Astrocyte (in vitro differentiated cells and primary cell): ENCODE results near the gene EFCAB6. TPM values are rescaled to one million over a fixed set of nuclear protein-coding genes. Genes with fewer than 3 reads are reported as not detected.

Source experiments
- DNase-seq: peaks from one replicate; pipeline ENCODE4 v3.0.0-alpha.2; 2010; ENCODE audit warnings: low read depth
- FAIRE-seq: peaks from 2 replicates; lab custom pipeline; 2011; peaks lifted over from hg19 to GRCh38; lab: Jason Lieb, UNC
- H2AFZ ChIP-seq: 2 replicates; pipeline ENCODE4 v1.6.0; 2012; ENCODE audit warnings: low read depth, low read length, inconsistent platforms
- H3K27ac ChIP-seq: 2 replicates; pipeline ENCODE4 v1.5.1; 2011; ENCODE audit warnings: low read depth, low read length, inconsistent platforms
- H3K27me3 ChIP-seq: 2 replicates; pipeline ENCODE4 v1.6.0; 2011; ENCODE audit warnings: low read length, inconsistent platforms; ENCODE audit not compliant: insufficient read depth
- H3K36me3 ChIP-seq: 2 replicates; pipeline ENCODE4 v1.5.1; 2011; ENCODE audit warnings: low read length, inconsistent platforms; ENCODE audit not compliant: insufficient read depth
- H3K4me1 ChIP-seq: 2 replicates; pipeline ENCODE4 v1.5.1; 2011; ENCODE audit warnings: low read length, inconsistent platforms; ENCODE audit not compliant: insufficient read depth
- H3K4me2 ChIP-seq: 2 replicates; pipeline ENCODE4 v1.6.0; 2012; ENCODE audit warnings: low read length, inconsistent platforms
- H3K4me3 ChIP-seq: 2 replicates; pipeline ENCODE4 v1.5.1; 2011; ENCODE audit warnings: low read depth, mild to moderate bottlenecking, low read length, inconsistent platforms; ENCODE audit not compliant: insufficient read depth
- H3K79me2 ChIP-seq: 2 replicates; pipeline ENCODE4 v1.6.0; 2012; ENCODE audit warnings: mild to moderate bottlenecking, low read length, inconsistent platforms; ENCODE audit not compliant: insufficient read depth
- H3K9ac ChIP-seq: 2 replicates; pipeline ENCODE4 v1.6.0; 2012; ENCODE audit warnings: mild to moderate bottlenecking, low read length, inconsistent platforms
- H3K9me3 ChIP-seq: 2 replicates; pipeline ENCODE4 v1.5.1; 2012; ENCODE audit warnings: low read depth, mild to moderate bottlenecking, low read length, inconsistent platforms; ENCODE audit not compliant: insufficient read depth
- H4K20me1 ChIP-seq: 2 replicates; pipeline ENCODE4 v1.6.0; 2012; ENCODE audit warnings: low read length, inconsistent platforms; ENCODE audit not compliant: insufficient read depth
- H3K27ac Mint-ChIP-seq: one replicate; pipeline ENCODE4 v1.8.0; 2021; ENCODE audit warnings: mild to moderate bottlenecking, mixed read lengths; ENCODE audit not compliant: unreplicated experiment
- H3K27me3 Mint-ChIP-seq: one replicate; pipeline ENCODE4 v1.8.0; 2021; ENCODE audit warnings: low read depth, mixed read lengths; ENCODE audit not compliant: unreplicated experiment
- H3K36me3 Mint-ChIP-seq: one replicate; pipeline ENCODE4 v1.8.0; 2021; ENCODE audit warnings: low read depth, mixed read lengths; ENCODE audit not compliant: unreplicated experiment
- H3K4me1 Mint-ChIP-seq: one replicate; pipeline ENCODE4 v1.8.0; 2021; ENCODE audit warnings: low read depth, mixed read lengths; ENCODE audit not compliant: unreplicated experiment
- H3K4me3 Mint-ChIP-seq: one replicate; pipeline ENCODE4 v1.8.0; 2021; ENCODE audit warnings: mild to moderate bottlenecking, moderate library complexity, mixed read lengths; ENCODE audit not compliant: unreplicated experiment
- H3K9me3 Mint-ChIP-seq: one replicate; pipeline ENCODE4 v1.8.0; 2021; ENCODE audit warnings: mild to moderate bottlenecking, mixed read lengths; ENCODE audit not compliant: unreplicated experiment
- CTCF ChIP-seq: IDR thresholded peaks from 2 replicates; pipeline ENCODE4 v1.5.1; 2011; ENCODE audit warnings: low read depth, mild to moderate bottlenecking, inconsistent platforms, low read length, moderate library complexity; ENCODE audit not compliant: insufficient read depth
- EZH2 ChIP-seq: IDR thresholded peaks from 2 replicates; pipeline ENCODE4 v1.6.1; 2012; ENCODE audit warnings: mild to moderate bottlenecking, low read length, inconsistent platforms; ENCODE audit not compliant: insufficient read depth
- total RNA-seq: library from RNA; stranded (reverse); gene quantifications from 2 replicates; pipeline ENCODE4 v1.2.1, GENCODE V29; 2021

Gene EFCAB6
- total RNA-seq, 1 donor from 2014 or later = 1.2 TPM

- H3K27me3 ChIP-seq = no peaks in the 10 kb centered on the region
- H3K27me3 Mint-ChIP-seq = peaks cover 5% of the 10 kb centered on the region
- no peak for DNase-seq
- FAIRE-seq = no peak
- H3K4me3 ChIP-seq = no peak overlapping the region
- H3K36me3 Mint-ChIP-seq = peaks cover 6% of the 10 kb centered on the region
- H3K36me3 ChIP-seq = no peaks in the 10 kb centered on the region
- no peak overlapping the region for H3K27ac Mint-ChIP-seq
- no peaks in the 10 kb centered on the region for H3K79me2 ChIP-seq
- no peaks in the 10 kb centered on the region for H3K9me3 Mint-ChIP-seq
- H4K20me1 ChIP-seq = peaks cover 16% of the 10 kb centered on the region
- H3K4me3 Mint-ChIP-seq = no peak overlapping the region
- no peak overlapping the region for H3K4me2 ChIP-seq
- H3K9me3 ChIP-seq = no peaks in the 10 kb centered on the region
- H2AFZ ChIP-seq = no peak overlapping the region
- H3K27ac ChIP-seq = no peak overlapping the region
- no peak for TF ChIP-seq CTCF
- TF ChIP-seq EZH2 = no peak
- H3K4me1 ChIP-seq = peaks cover 13% of the 10 kb centered on the region
- H3K9ac ChIP-seq = no peak overlapping the region
- H3K4me1 Mint-ChIP-seq = peaks cover 5% of the 10 kb centered on the region
Measured at GRCh38 chr22:43841742-43842141, 29.6 kb upstream of the EFCAB6 start.

GRCh38 chr22:43840851-43841250 is 28.7 kb upstream of the EFCAB6 start:
- no peak overlapping the region for H3K4me2 ChIP-seq
- no peaks in the 10 kb centered on the region for H3K36me3 ChIP-seq
- H3K4me1 ChIP-seq = peaks cover 13% of the 10 kb centered on the region
- Mint-ChIP-seq H3K27me3 (no peaks in the 10 kb centered on the region), H3K9me3 (no peaks in the 10 kb centered on the region), H3K27ac (no peak overlapping the region), H3K4me3 (no peak overlapping the region), H3K4me1 (no peaks in the 10 kb centered on the region), H3K36me3 (peaks cover 4% of the 10 kb centered on the region)
- no peaks in the 10 kb centered on the region for H3K9me3 ChIP-seq
- no peaks in the 10 kb centered on the region for H3K27me3 ChIP-seq
- H3K4me3 ChIP-seq = no peak overlapping the region
- H4K20me1 ChIP-seq = peaks cover 9% of the 10 kb centered on the region
- H3K27ac ChIP-seq = no peak overlapping the region
- no peak for TF ChIP-seq EZH2
- no peak for TF ChIP-seq CTCF
- no peaks in the 10 kb centered on the region for H3K79me2 ChIP-seq
- FAIRE-seq = no peak
- H3K9ac ChIP-seq = no peak overlapping the region
- no peak overlapping the region for H2AFZ ChIP-seq
- no peak for DNase-seq

- DNase-seq = no peak
- H2AFZ ChIP-seq = no peak overlapping the region
Measured at GRCh38 chr22:43840431-43840830, 28.3 kb upstream of the EFCAB6 start.

More at GRCh38 chr22:43840431-43840830, 28.3 kb upstream of the EFCAB6 start:
- no peak overlapping the region for H3K27ac ChIP-seq
- TF ChIP-seq EZH2 (no peak), CTCF (no peak)
- peaks cover 5% of the 10 kb centered on the region for H4K20me1 ChIP-seq
- H3K4me2 ChIP-seq = no peak overlapping the region
- no peaks in the 10 kb centered on the region for H3K36me3 ChIP-seq
- no peaks in the 10 kb centered on the region for H3K4me1 Mint-ChIP-seq
- H3K4me1 ChIP-seq = peaks cover 13% of the 10 kb centered on the region
- no peak for FAIRE-seq
- peaks cover 7% of the 10 kb centered on the region for H3K36me3 Mint-ChIP-seq
- no peak overlapping the region for H3K4me3 ChIP-seq
- H3K4me3 Mint-ChIP-seq = no peak overlapping the region
- no peaks in the 10 kb centered on the region for H3K27me3 ChIP-seq
- H3K79me2 ChIP-seq = no peaks in the 10 kb centered on the region
- peaks cover under 1% of the 10 kb centered on the region for H3K27me3 Mint-ChIP-seq
- no peaks in the 10 kb centered on the region for H3K9me3 Mint-ChIP-seq
- H3K9ac ChIP-seq = no peak overlapping the region
- H3K9me3 ChIP-seq = no peaks in the 10 kb centered on the region
- no peak overlapping the region for H3K27ac Mint-ChIP-seq
